ENCODE data around the gene NUP98.
A peak's percentile ranks its signal among the peaks of the same experiment; 100 is the strongest.
"Not testable (repeated sequence)": the region's sequence is repeated elsewhere in the genome, so short reads cannot be mapped to it uniquely, and the experiment has no call there.

The NUP98 gene

DNA sequence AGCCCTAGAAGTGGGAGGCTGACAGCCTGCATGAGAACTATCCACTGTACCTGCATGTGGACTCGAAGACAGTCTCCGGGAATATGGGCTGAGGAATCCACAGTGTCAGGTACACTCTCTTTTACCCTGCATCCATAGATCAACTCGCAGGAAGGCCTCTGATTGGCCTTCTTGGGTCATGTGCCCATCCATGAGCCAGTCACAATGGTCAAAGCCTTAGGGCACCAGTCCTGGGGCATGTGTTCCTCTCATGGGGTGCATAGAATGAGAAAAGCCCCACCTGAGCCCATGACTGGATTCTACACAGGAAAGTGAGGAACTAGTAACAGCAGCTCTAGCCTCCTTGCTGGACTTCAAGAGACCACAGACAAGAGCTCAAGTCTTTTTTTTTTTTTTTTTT, 141.8 kb downstream of the NUP98 start:
- H3K27ac ChIP-seq, result no peak overlapping the region
- no peak overlapping the region for H3K4me3 ChIP-seq (ENCODE audit: low read depth, low read length)
- in situ Hi-C loops (cut with HindIII; ENCODE audit: low pct_ligation_motif_present, low sequenced_read_pairs), result no loop called here
- DNase-seq, result no peak
- no peaks in the 10 kb centered on the region for H3K36me3 ChIP-seq (replicated peaks)
- H3K27me3 ChIP-seq (replicated peaks), result no peaks in the 10 kb centered on the region
- TF ChIP-seq, protein P1, sequence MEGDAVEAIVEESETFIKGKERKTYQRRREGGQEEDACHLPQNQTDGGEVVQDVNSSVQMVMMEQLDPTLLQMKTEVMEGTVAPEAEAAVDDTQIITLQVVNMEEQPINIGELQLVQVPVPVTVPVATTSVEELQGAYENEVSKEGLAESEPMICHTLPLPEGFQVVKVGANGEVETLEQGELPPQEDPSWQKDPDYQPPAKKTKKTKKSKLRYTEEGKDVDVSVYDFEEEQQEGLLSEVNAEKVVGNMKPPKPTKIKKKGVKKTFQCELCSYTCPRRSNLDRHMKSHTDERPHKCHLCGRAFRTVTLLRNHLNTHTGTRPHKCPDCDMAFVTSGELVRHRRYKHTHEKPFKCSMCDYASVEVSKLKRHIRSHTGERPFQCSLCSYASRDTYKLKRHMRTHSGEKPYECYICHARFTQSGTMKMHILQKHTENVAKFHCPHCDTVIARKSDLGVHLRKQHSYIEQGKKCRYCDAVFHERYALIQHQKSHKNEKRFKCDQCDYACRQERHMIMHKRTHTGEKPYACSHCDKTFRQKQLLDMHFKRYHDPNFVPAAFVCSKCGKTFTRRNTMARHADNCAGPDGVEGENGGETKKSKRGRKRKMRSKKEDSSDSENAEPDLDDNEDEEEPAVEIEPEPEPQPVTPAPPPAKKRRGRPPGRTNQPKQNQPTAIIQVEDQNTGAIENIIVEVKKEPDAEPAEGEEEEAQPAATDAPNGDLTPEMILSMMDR (IDR thresholded peaks at IDR 0.05; ENCODE audit: low read depth, low read length, missing control alignments), result no peak

DNA sequence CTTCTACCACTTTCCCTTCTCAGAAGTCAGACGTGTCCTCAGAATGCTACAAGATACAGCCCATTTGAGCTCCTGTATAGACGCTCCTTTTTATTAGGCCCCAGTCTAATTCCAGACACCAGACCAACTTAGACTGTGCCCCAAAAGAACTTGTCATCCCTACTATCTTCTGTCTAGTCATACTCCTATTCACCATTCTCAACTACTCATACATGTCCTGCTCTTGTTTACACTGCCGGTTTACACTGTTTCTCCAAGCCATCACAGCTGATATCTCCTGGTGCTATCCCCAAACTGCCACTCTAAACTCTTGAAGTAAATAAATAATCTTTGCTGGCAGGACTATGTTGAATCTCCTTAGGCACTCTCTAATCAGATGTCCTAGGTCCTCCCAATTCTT, 144.8 kb downstream of the NUP98 start:
- H3K27ac ChIP-seq; H3K27me3 ChIP-seq (replicated peaks); H3K36me3 ChIP-seq (replicated peaks); in situ Hi-C loops (cut with HindIII; ENCODE audit: low pct_ligation_motif_present, low sequenced_read_pairs); H3K4me3 ChIP-seq (ENCODE audit: low read depth, low read length); DNase-seq: not testable (repeated sequence)

DNA sequence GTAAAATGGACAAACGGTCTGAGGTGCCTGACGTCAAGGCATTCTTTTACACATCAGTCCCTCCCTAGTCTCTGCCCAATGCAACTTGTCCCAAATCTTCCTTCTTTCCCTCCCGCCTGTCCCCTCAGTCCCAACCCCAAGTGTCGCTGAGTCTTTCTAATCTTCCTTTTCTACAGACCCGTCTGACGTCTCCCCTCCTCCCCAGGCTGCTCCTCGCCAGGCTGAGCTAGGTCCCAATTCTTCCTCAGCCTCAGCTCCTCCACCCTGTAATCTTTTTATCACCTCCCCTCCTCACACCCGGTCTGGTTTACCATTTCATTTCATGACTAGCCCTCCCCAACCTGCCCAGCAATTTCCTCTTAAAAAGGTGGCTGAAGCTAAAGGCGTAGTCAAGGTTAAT, 148.0 kb downstream of the NUP98 start:
- in situ Hi-C loops (cut with HindIII; ENCODE audit: low pct_ligation_motif_present, low sequenced_read_pairs); H3K4me3 ChIP-seq (ENCODE audit: low read depth, low read length); DNase-seq; H3K27me3 ChIP-seq (replicated peaks); H3K27ac ChIP-seq; H3K36me3 ChIP-seq (replicated peaks): not testable (repeated sequence)

DNA sequence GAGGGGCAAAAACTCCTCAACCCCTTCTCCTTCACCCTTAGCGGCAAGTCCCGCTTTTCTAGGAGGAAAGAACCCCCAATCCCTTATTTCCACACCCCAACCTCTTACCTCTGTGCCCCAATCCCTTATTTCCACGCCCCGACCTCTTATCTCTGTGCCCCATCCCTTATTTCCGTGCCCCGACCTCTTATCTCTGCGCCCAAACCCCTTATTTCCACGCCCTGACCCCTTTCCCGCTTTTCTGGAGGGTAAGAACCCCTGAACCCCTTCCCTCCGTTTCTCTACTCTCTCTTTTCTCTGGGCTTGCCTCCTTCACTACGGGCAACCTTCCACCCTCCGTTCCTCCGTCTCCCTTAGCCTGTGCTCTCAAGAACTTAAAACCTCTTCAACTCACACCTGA, 148.5 kb downstream of the NUP98 start:
- not testable (repeated sequence) for H3K27ac ChIP-seq; DNase-seq; H3K4me3 ChIP-seq (ENCODE audit: low read depth, low read length)

DNA sequence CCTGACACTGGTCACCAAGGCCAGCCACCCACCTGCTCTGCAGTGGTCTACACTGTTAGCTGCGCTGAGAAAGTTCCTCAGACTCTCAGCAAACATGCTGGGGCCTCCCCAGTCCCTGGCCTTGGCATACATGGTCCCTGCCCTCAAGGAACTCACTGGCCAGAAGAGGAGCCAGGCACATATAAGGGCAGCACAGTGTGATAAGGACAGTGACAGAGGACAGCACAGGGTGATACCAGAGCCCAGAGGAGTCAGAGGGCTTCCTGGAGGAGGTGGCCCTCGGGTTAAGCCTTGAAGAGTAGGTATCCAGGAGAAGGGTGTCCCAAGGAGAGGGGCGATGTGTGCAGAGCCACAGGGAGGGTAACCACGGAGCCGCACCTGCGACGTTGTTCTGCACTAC, 151.8 kb downstream of the NUP98 start:
- H3K4me3 ChIP-seq (ENCODE audit: low read depth, low read length), result no peak overlapping the region
- TF ChIP-seq, protein P1 (IDR thresholded peaks at IDR 0.05; ENCODE audit: low read depth, low read length, missing control alignments), result no peak
- no peaks in the 10 kb centered on the region for H3K27me3 ChIP-seq (replicated peaks)
- no peak for DNase-seq
- in situ Hi-C loops (cut with HindIII; ENCODE audit: low pct_ligation_motif_present, low sequenced_read_pairs), result no loop called here
- no peaks in the 10 kb centered on the region for H3K36me3 ChIP-seq (replicated peaks)
- H3K27ac ChIP-seq, result no peak overlapping the region

More for the DNA sequence above, 148.5 kb downstream of the NUP98 start:
- H3K36me3 ChIP-seq (replicated peaks); in situ Hi-C loops (cut with HindIII; ENCODE audit: low pct_ligation_motif_present, low sequenced_read_pairs); H3K27me3 ChIP-seq (replicated peaks): not testable (repeated sequence)

DNA sequence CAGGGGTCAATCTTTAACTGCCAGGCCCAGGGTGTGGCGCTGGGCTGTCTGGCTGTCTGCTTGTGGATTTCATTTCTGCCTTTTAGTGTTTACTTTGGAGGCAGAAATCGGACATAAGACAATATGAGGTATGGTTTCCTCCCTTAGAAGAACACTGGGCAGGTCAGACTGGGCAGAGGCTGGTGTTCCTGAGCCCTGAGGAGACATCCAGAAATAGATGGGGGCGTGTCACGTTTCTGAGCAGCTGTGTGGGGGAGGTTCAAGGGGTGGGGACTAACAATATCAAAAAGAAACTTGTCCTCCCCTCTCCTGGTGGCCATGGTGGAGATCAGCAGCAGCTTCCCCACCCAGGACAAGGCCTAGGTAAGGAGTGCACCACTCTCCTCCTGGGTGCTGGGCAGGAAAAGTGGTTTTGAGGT, 152.5 kb downstream of the NUP98 start, which contains the start of gene ART1:
ART1 (plus strand) TSS at position 312 of the 419 bp plus-strand sequence. CDS start 14,086 bp downstream, outside the sequence.
- no peaks in the 10 kb centered on the region for H3K27me3 ChIP-seq (replicated peaks)
- no peaks in the 10 kb centered on the region for H3K36me3 ChIP-seq (replicated peaks)
- TF ChIP-seq, protein P1 (IDR thresholded peaks at IDR 0.05; ENCODE audit: low read depth, low read length, missing control alignments), result peak; percentile 8
- no peak for DNase-seq
- H3K4me3 ChIP-seq (ENCODE audit: low read depth, low read length), result no peak within 1 kb of the TSS
- in situ Hi-C loops (cut with HindIII; ENCODE audit: low pct_ligation_motif_present, low sequenced_read_pairs), result no loop called here
- no peak within 1 kb of the TSS for H3K27ac ChIP-seq

DNA sequence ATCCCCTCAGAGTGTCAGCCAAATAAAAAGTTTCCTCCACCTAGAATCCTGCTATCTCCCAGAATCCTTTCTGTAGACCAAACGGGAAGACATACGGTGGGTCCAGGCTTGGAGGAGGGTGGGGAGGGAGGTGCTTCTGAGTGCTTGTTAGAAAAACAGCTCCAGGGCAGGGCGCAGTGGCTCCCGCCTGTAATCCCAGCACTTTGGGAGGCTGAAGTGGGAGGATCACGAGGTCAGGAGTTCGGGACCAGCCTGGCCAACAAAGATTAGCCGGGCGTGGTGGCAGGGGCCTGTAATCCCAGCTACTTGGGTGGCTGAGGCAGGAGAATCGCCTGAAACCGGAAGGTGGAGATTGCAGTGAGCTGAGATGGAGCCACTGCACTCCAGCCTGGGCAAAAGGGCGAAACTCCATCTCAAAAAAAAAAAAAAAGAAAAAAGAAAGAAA, 154.2 kb downstream of the NUP98 start:
- in situ Hi-C loops (cut with HindIII; ENCODE audit: low pct_ligation_motif_present, low sequenced_read_pairs); H3K36me3 ChIP-seq (replicated peaks); H3K4me3 ChIP-seq (ENCODE audit: low read depth, low read length); H3K27me3 ChIP-seq (replicated peaks); H3K27ac ChIP-seq; DNase-seq: not testable (repeated sequence)
